T47D (cell line): ENCODE measurements around the gene GRAMD2B.

Experiments
- DNase-seq, 2 experiments: peaks; one replicate each; pipeline versions ENCODE4 v3.0.0 to v3.0.0-alpha.2; 2011 to 2012; ENCODE audit warnings: low read depth in 1 of 2, low spot score in 1 of 2
- JUND ChIP-seq: IDR thresholded peaks from 2 replicates; pipeline ENCODE4 v1.6.1; 2012; ENCODE audit warnings: low read depth
- in situ Hi-C: cut with HindIII; loops from 2 replicates; pipeline ENCODE4 v1.10.0; 2016; ENCODE audit warnings: low sequenced_read_pairs, low pct_unique_long_range_greater_than_20kb

Gene GRAMD2B

DNA sequence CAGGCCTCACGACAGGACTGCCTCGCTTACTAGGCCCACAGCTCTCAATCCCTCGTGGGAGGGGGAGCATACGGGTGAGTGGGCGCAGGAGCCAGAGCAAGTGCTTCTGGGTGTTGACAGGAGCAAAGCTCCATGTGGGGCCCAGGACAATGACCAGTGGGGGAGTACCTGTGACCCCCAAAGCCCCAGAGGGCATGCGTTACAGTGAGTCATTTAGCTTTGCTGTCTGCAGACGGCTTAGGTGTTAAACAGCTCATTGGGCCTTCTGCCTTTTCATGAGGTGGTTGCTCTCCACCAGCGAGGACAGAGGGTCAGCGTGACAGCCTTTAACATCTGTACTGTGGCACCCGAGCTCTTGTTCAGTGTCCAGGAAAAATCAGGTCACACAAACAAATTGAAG lies 78.2 kb downstream of the GRAMD2B start:
- no peak for DNase-seq
- in situ Hi-C loops = no loop called here
- TF ChIP-seq JUND = no peak

DNA sequence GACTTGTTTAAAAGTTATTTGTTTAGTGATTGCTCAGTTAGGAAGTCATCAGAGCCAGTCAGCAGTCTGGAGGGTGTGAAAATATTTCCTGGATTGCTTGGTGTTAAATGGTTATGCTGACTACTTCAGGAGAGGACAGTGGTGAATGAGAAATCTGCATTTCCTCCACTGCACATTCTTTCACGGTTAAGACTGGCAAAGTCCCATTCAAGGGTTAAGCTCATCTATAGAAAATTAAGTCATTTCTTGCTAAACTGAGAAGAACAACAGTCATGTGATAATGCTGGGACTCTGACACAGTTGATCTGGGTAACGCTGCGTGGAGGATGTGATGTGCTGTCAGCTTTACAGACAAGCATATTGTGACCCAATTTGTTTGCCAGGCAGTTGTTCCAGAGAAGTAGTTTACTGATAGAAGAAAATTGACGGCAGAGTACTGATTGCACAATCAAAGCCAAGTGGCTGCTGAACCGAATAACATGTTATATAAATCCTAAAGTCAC lies 80.4 kb downstream of the GRAMD2B start:
- no peak for TF ChIP-seq JUND
- no peak for DNase-seq
- in situ Hi-C loops = no loop called here

DNA sequence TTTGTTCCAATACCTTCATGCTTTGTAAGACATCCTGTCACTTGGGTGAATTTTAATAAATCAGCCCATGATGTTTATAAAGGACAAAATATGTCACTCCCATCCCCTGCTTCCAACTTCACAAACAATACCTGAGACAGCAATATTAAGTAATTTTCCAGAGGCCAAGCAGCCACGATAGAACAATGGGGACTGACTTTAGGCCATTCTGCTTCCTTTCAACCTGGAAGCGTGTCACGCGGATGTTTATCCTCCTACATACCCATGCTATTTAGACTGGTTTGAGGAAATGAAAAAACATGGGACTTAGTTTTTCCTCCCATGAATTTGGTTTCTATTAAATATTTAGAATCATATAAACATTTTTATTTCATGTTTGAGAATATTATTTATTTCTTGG lies 82.9 kb downstream of the GRAMD2B start:
- DNase-seq = no peak
- TF ChIP-seq JUND = no peak

GRCh38 chr5:126508251-126508961 lies 85.2 kb downstream of the GRAMD2B start:
- TF ChIP-seq JUND = no peak
- in situ Hi-C loops = no loop called here
- DNase-seq = no peak

More for the DNA sequence above, 82.9 kb downstream of the GRAMD2B start:
- in situ Hi-C loops = no loop called here

GRCh38 chr5:126508962-126509279 lies 85.7 kb downstream of the GRAMD2B start:
- in situ Hi-C loops = no loop called here
- no peak for TF ChIP-seq JUND
- no peak for DNase-seq

DNA sequence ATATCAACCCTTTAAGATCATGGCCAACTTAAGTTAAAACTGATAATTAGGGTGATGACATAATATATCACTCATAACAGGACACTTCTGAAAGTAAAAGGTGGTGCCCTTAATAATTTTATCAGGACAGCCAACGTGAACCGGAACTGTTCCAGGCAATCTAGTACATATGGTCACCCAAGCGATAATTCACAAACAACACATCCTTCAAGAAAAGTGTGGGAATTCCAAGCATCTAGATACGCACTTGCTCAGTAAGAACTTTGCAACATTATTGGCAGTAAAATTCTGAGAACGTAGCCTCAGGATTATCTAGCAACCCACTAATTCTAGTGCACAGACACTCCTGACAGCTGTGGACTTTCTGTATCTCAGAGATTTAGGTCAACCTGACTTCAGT lies 86.1 kb downstream of the GRAMD2B start:
- TF ChIP-seq JUND = no peak
- no peak for DNase-seq
- in situ Hi-C loops = no loop called here

GRCh38 chr5:126511961-126512360 lies 88.8 kb downstream of the GRAMD2B start:
- no peak for TF ChIP-seq JUND
- in situ Hi-C loops = no loop called here
- DNase-seq = no peak

GRCh38 chr5:126512451-126512850 lies 89.2 kb downstream of the GRAMD2B start:
- no peak for DNase-seq
- TF ChIP-seq JUND = no peak
- in situ Hi-C loops = no loop called here

DNA sequence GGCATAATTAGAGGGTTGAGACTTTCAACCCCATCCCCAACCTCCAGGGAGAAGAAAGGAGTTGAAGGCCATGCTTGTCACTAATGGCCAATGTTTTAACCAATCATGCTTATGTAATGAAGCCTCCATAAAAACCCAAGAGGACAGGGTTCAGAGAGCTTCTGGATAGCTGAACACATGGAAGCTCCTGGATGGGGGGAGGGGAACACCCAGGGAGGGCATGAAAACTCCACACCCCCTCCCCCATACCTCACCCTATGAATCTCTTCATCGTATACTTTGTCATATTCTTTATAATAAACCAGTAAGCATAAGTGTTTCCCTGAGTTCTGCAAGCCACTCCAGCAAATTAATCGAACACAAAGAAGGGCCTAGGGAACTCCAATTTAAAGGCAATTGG lies 90.1 kb downstream of the GRAMD2B start:
- TF ChIP-seq JUND = no peak

DNA sequence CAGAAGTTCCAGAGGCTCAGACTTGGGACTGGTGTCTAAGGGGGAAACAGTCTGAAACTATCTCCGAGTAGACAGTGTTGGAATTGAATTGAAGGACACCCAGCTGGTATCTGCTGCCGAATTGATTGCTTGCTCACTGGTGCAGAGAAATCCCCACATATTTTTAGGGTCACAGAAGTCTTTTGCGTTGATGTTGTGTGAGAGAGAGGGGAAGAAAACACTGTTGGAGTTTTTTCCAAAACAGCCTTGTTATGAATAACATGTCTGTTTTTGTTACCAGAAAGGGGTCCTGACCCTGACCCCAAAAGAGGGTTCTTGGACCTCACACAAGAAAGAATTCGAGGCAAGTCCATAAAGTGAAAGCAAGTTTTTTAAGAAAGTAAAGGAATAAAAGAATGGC lies 90.5 kb downstream of the GRAMD2B start:
- DNase-seq = no peak
- in situ Hi-C loops = no loop called here
- no peak for TF ChIP-seq JUND

More for the DNA sequence above, 90.1 kb downstream of the GRAMD2B start:
- DNase-seq = no peak
- in situ Hi-C loops = no loop called here

- no peak for DNase-seq
- in situ Hi-C loops = no loop called here
- no peak for TF ChIP-seq JUND
Observed at GRCh38 chr5:126514131-126514557, 90.9 kb downstream of the GRAMD2B start.

- TF ChIP-seq JUND = no peak
- no peak for DNase-seq
- in situ Hi-C loops = no loop called here
Observed at GRCh38 chr5:126514558-126515141, 91.4 kb downstream of the GRAMD2B start.

DNA sequence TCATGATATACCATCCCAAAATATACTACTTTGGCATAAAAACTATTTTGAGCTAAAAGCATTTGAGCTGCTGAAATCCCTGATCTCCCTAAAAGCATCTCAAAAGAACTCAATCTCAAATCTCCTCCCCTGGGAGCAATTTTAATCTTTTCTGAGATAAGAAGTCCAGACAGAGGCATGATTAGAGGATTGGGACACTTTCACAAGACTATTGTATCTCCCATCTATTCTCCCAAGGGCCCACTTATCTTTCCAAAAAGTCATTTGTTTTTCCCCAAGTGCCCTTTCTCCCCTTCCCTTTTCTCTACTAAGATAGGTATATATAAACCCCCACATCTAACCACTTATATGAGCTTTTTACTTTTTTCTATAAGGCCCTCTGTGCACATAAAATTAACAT lies 92.1 kb downstream of the GRAMD2B start:
- in situ Hi-C loops = no loop called here
- no peak for DNase-seq
- no peak for TF ChIP-seq JUND
